ENCODE results near the gene PSMG4.

Gene PSMG4

DNA sequence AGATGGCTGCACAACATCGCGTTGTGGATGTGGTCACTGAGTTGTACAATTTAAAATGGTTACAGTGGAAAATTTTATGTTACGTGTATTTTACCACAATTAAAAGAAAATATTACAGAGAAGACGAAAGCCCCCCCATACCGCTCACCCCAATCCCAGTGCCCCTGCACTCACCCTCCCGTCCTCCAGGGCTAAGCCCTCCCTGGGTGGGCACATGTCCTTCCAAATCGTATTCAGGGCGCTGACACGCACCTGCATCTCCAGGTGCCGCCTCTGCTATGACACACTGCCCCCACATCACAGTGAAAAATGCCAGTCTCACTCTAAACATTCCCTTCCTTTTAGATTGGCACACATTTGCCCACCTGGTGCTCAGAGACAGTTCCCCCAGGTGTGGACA, 49.4 kb downstream of the PSMG4 start:
- no peak for DNase-seq (ENCODE audit: low read depth in 2 of 2)

DNA sequence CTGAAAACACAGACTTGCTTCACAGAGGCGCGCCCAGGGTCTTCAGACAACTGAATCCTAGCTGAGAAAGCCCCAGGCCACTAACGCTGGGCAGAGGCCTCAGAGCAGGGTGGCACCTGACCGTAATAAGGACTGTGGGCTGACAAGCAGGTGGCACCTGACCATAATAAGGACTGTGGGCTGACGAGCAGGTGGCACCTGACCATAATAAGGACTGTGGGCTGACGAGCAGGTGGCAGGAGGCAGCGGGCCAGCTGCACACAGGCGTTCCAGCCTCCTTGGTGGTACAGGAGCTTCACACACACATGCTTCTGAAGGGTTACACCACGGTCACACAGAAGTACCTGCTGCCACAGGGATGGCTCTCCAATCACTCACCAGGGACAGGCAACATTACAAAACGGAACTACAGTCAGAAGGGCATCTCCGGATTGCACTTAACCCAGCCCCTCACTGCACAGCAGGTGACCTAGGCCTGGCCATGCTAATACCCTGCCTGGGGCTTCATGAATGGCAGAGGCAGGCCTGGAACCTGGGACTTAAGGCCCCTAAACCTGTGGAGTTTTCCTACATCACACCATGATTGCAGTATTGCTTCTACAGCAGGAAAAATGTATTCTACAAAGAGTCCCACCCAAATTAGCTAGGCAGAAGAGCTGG, 50.8 kb downstream of the PSMG4 start:
- no peak for DNase-seq (ENCODE audit: low read depth in 2 of 2)

- no peak for DNase-seq (ENCODE audit: low read depth in 2 of 2)
Observed at GRCh38 chr6:3310051-3310448, 51.3 kb downstream of the PSMG4 start.

DNA sequence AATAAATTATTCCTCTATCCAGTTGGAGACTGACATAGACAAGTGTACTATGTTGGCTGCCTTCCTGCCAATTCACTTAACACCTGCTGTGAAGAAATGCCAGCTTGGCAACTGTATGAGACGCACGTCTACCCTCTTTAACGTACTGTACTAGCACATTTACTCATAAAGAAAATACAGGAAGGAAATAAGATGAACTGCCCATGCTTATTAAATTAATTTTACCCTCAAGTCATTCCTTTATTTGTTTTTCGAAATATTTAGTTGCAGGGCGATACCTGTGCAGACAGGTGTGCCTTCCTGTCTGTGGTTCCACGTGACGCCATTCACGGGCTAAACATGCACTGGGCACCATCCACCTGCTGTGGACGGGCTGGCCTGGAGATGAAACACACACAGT, 52.0 kb downstream of the PSMG4 start:
- no peak for DNase-seq (ENCODE audit: low read depth in 2 of 2)

DNA sequence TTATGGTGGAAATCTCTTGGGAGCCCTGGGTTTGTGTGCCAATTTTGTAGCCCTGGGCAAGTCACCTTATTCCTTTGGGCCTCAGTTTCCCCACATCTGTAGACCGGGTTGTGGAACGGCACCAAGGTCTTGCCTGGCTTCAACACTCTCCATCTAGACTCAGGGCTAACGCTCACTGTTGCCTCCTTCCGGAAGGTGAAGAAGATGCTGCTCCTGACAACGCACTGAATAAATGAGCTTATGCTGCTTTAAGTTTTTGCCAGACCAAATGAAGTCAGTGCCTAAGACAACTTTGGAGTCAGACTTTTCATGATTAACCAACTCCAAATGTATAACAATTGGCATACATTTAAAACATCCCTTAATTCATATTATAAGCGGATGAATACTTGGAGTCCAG, 53.1 kb downstream of the PSMG4 start:
- no peak for DNase-seq (ENCODE audit: low read depth in 2 of 2)

DNA sequence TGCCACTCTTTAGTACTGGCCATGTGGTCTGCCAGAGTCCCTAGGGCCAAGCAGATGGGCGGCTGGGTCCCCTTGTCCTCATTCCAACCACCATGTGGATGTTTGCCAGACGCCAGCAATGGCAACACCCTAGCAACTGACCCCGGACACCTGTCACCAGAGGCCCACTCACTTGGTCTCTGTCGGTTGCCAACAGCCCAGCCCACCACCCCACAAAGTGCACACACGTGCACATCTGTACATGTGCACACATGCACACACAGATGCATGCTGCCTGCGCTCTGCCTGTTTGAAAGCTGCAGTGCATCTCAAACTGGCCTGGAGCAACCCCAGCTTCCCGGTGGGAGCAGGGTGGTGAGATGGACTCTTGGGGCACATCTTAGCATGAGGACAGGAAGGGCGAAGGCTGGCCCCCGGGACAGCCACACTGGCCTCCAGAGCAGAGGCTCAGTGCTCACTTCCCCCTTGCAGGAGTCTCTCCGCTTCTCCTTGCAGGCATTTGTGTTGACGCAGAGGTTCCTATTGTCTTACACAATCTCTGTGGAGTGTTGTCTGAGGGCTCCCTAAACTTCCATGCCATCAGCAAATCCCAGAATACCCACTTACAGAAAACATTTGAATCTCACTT, 54.0 kb downstream of the PSMG4 start:
- DNase-seq (ENCODE audit: low read depth in 2 of 2): no peak

DNA sequence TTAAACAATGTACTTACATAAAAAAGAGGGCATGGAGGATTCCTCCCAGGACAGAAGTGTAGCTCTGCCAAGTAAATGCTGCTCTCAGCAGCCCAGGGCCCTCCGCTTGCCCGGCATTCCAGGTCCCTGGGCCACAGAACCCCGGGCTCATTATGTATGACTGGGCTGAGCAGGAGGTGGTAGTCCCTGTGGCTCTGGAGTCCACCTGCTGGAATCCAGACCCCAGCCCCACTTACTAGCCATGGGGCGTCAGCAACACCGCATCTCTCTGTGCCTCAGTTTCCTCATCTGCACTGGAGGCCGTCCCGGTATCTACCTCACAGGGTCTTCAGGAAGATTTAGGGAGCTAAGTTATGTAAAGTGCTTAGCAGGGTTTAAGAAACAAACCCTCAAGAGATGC, 55.4 kb downstream of the PSMG4 start:
- DNase-seq (ENCODE audit: low read depth in 2 of 2): no peak

DNA sequence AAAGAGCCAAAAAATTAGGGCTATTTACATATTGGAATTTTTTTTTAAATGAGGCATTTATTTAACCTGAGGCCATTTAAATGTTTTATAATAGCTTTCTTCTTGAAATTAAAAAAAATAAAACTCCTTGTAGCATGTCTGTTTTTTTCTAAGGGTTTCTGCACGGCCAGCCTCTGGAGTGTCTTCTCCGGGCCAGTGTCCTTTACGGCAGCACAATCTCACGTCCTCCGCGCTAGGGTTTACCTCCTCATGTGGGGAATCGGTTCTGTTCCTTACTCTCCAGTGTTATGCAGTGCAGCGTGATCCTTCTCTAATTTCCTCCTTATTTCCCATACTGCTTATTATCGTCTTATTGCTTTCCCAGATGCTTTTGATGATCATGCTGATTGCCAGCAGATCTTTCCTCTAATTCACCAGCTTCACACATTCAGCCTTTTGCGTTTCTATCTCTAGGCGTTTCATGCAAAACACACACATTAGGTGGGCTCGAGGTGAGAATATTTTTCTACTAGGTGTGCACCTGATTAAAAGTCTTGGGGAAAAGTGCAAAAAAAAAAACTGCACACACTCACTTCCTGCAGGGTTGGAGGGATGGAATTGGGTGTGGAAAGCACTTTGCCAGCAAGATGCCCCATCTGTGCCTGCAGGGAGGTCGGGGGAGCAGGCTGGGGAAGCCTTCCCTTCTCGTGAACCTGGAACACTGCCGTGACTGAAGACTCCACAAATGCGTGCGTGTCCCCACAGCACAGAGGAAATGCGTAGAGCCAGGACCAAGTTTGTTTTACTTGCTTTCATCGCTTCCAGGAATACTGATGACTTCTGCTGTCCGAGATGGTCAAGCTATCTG, 56.1 kb downstream of the PSMG4 start:
- no peak for DNase-seq (ENCODE audit: low read depth in 2 of 2)

- DNase-seq (ENCODE audit: low read depth in 2 of 2): no peak
Observed at GRCh38 chr6:3315841-3316240, 57.1 kb downstream of the PSMG4 start.

DNA sequence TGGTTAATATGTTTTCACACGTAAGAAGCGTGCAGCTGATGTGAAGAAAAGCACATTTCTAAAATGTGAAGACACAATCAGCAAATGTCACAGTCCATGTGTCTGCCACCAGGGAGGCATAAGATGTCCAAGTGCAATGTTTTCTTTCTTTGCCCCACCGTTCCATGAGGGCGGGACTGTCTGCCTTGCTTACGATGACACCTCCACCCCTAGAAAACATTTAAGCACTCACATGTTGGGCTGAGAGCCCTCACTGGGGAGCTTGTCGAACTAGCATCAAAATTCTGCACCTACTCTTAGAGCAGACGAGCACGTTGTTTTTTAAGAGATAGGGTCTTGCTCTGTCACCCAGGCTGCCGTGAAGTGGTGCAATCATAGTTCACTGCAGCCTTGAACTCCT, 57.6 kb downstream of the PSMG4 start:
- DNase-seq (ENCODE audit: low read depth in 2 of 2): no peak

DNA sequence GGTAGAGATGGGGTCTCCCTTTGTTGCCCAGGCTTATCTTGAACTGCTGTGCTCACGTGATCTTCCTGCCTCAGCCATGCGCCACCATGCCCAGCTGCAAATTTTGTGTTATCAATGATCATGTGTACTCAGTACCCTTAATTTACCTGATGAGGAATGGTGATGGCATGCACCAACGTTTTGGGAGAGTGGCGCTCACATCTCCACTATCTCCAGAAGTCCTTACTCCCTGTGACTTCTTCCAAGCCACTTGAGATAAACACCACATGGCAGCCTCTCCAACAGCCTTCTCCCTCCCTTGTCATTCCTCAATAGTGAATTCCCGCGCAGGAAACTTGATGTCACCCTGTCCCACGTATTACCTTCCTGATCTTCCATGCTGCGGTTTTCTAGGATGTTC, 58.1 kb downstream of the PSMG4 start:
- DNase-seq (ENCODE audit: low read depth in 2 of 2): no peak
